T47D (cell line): ENCODE results near the gene TOR1A.
A peak's percentile ranks its signal among the peaks of the same experiment; 100 is the strongest.

Source experiments
- DNase-seq, 2 experiments: peaks; one replicate each; pipeline versions ENCODE4 v3.0.0 to v3.0.0-alpha.2; 2011 to 2012; ENCODE audit warnings: low read depth in 1 of 2, low spot score in 1 of 2
- JUND ChIP-seq: IDR thresholded peaks from 2 replicates; pipeline ENCODE4 v1.6.1; 2012; ENCODE audit warnings: low read depth
- in situ Hi-C: cut with HindIII; loops from 2 replicates; pipeline ENCODE4 v1.10.0; 2016; ENCODE audit warnings: low sequenced_read_pairs, low pct_unique_long_range_greater_than_20kb

TOR1A gene, protein sequence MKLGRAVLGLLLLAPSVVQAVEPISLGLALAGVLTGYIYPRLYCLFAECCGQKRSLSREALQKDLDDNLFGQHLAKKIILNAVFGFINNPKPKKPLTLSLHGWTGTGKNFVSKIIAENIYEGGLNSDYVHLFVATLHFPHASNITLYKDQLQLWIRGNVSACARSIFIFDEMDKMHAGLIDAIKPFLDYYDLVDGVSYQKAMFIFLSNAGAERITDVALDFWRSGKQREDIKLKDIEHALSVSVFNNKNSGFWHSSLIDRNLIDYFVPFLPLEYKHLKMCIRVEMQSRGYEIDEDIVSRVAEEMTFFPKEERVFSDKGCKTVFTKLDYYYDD

DNA sequence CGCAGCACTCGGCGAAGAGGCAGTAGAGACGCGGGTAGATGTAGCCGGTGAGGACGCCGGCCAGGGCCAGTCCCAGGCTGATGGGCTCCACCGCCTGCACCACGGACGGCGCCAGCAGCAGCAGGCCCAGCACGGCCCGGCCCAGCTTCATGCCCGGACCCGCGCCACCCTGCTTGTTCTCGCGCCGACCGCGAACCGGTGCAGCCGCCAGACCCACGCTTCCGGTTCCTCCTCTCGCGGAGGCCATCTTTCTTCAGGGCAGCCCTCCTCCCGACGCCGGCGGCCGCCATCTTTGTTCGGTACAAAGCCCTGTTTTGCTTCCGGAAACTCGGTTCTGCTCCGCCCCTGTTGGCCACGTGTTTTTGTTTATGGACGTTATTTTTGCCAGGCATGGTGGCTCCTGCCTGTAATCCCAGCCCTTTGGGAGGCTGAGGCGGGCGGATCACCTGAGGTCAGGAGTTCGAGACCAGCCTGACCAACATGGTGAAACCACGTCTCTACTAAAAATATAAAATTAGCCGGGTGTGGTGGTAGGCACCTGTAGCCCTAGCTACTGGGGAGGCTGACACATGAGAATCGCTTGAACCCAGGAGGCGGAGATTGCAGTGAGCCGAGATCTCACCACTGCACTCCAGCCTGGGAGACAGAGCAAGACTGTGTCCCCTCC lies at the start of gene TOR1A:
Gene TOR1A (minus strand): TSS at position 202 of the 667 bp plus-strand sequence. CDS start 51 bp downstream, at position 151.
- no peak for TF ChIP-seq JUND
- in situ Hi-C loops, result no loop called here

DNA sequence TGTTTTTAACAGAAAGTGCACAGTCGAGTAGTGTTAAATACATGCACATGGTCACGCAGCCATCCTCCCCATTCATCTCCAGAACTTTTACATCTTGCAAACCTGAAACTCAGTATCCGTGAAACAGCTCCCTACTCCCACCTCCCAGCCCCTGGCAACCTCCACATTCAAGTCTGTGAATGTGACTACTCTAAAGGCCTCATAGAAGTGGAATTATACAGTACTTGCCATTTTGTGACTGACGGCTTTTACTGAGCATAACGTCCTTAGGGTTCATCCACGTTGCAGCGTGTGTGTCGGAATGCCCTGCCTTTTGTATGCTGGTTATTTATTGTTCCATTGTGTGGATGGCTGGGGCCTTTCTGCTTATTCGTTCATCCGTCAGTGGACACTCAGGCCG lies 47.1 kb upstream of the TOR1A start:
- in situ Hi-C loops, result no loop called here

More for the DNA sequence above, at the start of gene TOR1A:
- DNase-seq, result peak; percentile 85 to 98

DNA sequence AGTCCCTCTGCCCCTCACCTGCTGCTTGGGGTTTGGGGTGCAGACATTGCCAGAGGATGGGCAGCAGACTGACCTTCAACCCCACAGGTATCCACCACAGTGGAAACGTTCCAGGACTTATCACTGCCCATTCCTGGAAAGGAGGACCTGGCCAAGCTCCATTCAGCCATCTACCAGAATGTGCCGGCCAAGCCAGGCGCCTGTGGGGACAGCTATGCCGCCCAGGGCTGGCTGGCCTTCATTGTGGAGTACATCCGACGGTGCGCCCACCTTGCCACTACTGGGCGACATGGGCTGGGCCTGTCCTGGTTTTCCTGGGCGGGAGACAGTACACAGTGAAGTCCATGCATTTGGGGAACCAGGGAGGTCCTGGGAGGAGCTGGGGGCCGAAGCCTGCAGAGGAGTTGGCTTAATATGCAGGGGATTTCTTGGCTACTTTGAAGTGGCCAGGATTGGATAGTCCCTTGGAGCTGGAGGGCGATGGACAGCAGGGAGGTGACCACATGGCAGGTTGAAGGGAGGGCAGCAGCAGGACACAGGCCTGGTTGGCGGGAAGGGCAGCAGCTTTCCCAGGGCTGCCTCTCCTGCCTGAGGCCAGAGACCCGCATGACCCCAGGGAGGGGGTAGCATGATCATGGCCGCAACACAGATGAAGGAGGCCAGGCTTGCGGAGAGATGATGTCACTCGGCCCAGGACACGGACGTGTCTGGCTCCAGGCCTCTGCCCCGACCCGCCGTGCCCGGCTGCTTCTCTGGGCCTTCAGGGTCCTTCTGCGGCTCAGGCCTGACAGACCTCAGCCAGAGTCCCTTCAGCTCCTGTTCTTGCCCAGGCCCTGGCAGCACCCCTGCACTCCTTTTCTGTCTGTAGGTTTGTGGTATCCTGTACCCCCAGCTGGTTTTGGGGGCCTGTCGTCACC lies 45.9 kb upstream of the TOR1A start:
- in situ Hi-C loops, result no loop called here
- no peak for DNase-seq
- no peak for TF ChIP-seq JUND

More for the DNA sequence above, 47.1 kb upstream of the TOR1A start:
- TF ChIP-seq JUND, result no peak
- no peak for DNase-seq

DNA sequence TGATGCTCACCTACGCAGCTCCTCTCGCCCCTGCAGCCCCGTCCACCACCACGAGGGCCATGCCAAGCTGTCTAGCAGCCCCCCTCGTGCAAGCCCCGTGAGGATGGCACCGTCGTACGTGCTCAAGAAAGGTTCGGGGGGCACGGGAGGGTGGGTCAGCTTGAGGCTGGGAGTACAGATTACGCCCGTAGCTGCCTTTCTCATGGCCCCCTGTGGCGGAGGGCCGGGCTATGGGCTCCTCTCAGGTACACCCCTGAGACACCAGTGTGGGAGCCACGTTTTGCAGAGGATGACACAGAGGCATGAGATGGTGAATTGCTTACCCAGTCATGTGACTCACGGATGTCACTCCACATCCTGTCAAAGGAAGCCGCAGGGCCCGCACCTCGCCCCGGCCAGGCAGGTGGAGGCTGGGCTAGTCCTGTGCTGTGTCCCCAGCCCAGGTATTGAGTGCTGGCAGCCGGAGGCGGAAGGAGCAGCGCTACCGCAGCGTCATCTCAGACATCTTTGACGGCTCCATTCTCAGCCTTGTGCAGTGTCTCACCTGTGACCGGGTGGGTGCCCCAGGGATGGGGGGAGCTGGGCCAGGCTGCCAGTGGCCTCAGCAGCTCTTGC lies 45.0 kb upstream of the TOR1A start:
- DNase-seq, result no peak
- in situ Hi-C loops, result no loop called here
- no peak for TF ChIP-seq JUND

DNA sequence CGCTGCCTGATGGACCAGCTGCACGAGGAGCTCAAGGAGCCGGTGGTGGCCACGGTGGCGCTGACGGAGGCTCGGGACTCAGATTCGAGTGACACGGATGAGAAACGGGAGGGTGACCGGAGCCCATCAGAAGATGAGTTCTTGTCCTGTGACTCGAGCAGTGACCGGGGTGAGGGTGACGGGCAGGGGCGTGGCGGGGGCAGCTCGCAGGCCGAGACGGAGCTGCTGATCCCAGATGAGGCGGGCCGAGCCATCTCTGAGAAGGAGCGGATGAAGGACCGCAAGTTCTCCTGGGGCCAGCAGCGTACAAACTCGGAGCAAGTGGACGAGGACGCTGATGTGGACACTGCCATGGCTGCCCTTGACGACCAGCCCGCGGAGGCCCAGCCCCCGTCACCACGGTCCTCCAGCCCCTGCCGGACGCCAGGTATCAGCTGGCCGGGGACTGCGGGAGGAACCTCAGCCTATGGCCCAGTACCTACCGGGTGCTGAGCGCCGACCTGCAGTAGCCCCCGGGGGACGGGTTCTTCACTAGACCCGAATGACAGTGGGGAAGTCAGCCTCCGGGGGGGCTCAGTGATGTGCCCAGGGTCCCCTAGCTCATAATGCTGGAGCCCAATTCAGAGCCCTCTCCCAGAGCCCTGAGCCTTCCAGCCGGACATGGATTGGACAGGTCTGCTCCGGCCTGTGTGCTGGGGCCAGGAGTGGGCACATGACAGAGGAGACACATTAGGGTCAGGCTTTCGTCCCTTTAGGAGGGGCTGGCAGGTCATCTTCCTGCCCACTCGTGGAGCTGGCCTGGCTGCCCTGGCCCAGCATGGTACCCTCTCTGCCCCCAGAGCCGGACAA lies 44.3 kb upstream of the TOR1A start:
- in situ Hi-C loops, result no loop called here
- DNase-seq, result no peak
- no peak for TF ChIP-seq JUND

DNA sequence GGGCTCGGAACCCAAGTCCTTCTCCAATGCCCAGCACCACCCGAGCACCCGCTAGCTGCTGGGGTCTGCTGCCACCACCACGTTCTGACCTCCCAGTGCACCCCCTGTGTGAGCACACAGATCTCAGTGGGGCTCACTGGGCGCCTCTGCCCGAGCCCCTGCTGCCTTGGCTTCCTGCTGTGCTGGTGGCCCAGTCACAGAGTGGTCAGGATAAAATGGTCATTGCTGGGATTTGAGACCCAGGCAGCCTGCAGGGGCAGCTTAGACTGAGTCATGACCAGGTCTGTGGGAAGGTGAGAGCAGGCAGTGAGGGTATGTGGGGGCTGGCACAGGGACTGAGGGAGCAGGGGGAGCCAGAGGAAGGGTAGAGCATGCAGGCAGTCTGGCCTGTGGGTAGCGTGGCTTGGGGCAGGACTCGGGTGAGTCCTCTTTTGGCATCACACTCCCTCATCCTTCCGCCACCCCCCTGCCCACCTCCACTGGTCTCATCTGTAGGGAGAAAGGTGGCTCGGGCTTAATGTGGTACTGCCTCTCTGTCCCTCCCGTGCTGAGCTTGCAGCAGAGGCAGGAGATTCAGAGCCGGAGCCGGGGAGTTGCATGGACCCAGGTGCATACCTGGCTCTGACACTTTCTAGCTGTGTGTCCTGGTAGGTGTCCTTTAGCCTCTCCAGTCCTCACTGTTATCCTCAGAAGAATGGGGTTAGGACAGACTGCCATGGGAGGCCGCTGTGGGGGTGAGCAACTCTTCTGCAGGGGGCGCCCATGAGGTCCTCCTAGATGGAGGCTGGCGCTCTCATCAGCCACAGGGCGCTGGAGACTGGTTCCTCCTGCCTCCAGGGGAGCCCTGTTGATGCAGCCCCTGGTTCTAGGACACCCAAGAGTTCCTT lies 43.4 kb upstream of the TOR1A start:
- TF ChIP-seq JUND, result no peak
- in situ Hi-C loops, result no loop called here
- DNase-seq, result no peak

DNA sequence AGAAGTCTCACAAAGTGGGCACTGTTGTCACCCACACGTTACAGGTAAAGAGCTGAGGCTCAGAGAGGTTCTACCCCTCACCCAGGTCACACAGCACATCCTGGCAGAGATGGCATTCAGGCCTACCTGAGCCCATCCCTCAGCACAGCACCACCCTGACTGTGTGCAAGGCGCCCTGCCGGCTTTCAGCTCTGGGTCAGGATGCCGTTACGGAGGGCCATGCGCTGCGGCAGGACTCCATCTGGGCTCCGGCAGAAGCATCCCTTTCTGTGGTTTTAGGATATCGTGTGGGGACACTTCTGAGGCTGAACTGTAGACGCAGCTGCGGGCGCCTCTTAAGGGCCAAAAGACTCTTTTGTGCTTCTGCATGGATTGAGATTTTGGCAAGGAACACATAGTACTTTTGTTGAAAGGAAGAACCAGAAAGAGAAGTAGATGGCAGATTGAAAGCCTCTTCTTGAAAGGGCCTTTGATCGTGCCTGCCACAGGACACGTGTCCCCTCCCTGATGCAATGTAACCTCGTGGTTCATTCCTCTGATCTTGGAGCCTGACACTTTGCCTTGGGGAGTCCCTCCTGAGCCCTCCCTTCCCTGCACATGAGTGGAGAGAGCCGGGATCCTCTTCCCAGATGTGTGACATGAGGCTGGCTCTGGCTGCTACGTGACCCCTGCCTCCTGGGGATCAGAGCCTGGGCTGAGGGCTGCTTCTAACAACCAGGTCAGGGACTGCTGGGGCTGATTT lies 42.6 kb upstream of the TOR1A start:
- no peak for TF ChIP-seq JUND
- DNase-seq, result no peak
- in situ Hi-C loops, result no loop called here

DNA sequence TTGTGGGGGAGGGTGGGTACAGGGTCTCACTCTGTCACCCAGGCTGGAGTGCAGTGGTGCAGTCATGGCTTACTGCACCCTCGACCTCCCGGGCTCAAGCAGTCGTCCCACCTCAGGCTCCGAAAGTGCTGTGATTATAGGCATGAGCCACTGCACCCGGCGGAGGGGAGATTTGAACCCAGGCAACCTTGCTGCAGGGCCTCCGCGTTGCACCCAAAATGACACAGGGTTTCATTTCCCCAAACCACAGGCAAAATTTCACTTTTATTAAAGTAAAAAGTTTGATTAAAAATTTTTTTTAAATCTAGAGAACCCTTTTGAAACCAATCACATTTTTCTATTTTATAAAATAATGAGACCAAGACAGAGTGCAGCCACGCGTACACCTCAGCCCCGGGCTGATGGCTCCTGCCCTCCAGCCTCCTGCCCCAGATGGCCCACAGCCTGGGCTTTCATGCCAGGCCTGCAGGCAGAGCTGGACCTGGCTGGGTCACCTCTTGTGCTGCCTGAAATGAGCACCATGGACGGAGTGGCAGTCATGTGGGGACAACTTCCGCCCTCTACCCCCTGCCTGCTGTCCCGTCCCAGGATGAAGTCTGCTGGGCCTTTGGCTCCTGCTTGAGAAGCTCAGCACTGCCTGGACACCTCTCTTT lies 41.9 kb upstream of the TOR1A start:
- in situ Hi-C loops, result no loop called here
- TF ChIP-seq JUND, result no peak
- no peak for DNase-seq

DNA sequence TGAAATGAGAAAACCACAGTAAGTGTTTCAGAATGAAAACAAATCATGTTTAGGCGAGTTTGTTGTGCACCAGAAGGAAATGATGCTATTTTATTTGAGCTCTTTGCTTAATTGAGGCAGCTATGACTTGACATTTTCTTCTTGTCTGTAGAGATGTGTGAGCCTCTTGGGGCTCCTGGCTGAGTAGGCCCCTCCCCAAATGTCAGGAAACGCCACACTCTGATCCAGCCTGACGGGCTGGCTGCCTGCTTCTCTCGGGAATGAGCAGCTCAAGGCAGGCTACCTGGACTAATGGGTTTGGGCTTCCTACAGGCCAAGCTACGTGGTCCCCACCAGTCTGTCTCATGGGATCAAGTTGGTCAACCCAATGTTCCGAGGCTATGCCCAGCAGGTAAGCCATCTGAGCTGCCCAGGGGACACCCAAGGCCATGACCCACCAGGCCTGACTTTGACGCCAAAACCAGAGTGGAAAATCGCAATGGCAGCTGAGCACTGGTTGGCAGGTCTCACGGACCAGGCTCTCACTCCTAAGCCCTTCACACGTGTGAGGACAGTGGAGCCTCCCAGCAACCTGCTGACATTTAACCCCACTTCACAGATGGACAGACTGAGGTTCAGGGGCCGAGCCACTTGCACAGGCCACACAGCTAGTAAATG lies 41.2 kb upstream of the TOR1A start:
- in situ Hi-C loops, result no loop called here
- TF ChIP-seq JUND, result no peak
- DNase-seq, result no peak
